IMR-90 (cell line): Measurements from ENCODE around the gene TRIM77. TPM values are rescaled to one million over a fixed set of nuclear protein-coding genes. Genes with fewer than 3 reads are reported as not detected.
A peak's percentile ranks its signal among the peaks of the same experiment; 100 is the strongest.
"Not testable (repeated sequence)": the region's sequence is repeated elsewhere in the genome, so short reads cannot be mapped to it uniquely, and the experiment has no call there.

Experiments
- ATAC-seq: fragments of 200-7000 bp; cut with Tn5 transposase; 2 replicates; pipeline ENCODE4 v1.9.1; 2020; ENCODE audit warnings: low read depth, mild to moderate bottlenecking, moderate library complexity
- BruUV-seq: library from RNA; stranded (reverse); fragments of 400-500 nt; replicated peaks from 2 replicates; lab custom pipeline; 2021; lab: Mats Ljungman, UMichigan
- CTCF ChIA-PET: fragments of 300-600 bp; formaldehyde crosslinking; extraction: SDS; loops from one replicate; lab custom pipeline; 2021; ENCODE audit warnings: antibody characterized with exemption; lab: Yijun Ruan, JAX
- POLR2A ChIA-PET: fragments of 300-600 bp; sonication (Branson Sonifier 250); formaldehyde crosslinking; loops from one replicate; lab custom pipeline; 2022; ENCODE audit warnings: antibody characterized with exemption; ENCODE audit not compliant: unreplicated experiment; lab: Charles Lee
- DNase-seq: peaks from one replicate; pipeline ENCODE4 v3.0.0; 2013
- H2AFZ ChIP-seq: replicated peaks from 2 replicates; pipeline ENCODE3; 2013; ENCODE audit warnings: low read length, mild to moderate bottlenecking; ENCODE audit not compliant: poor library complexity
- H2AK5ac ChIP-seq: 2 replicates; pipeline ENCODE4 v1.6.1; 2013; ENCODE audit warnings: low read depth, low read length, inconsistent platforms
- H2AK9ac ChIP-seq: replicated peaks from 2 replicates; pipeline ENCODE3; 2013; ENCODE audit warnings: mild to moderate bottlenecking, low read depth, low read length, moderate library complexity; ENCODE audit not compliant: poor library complexity
- H2BK120ac ChIP-seq: 2 replicates; pipeline ENCODE4 v1.6.1; 2013; ENCODE audit warnings: low read depth, low read length, inconsistent platforms
- H2BK15ac ChIP-seq: 3 replicates; pipeline ENCODE4 v1.6.1; 2013; ENCODE audit warnings: low read depth, low read length, inconsistent platforms
- H2BK20ac ChIP-seq: 2 replicates; pipeline ENCODE4 v1.6.1; 2013; ENCODE audit warnings: low read depth, mild to moderate bottlenecking, inconsistent platforms, low read length, moderate library complexity
- H2BK5ac ChIP-seq: 2 replicates; pipeline ENCODE4 v1.6.1; 2013; ENCODE audit warnings: mild to moderate bottlenecking, low read depth, low read length, inconsistent platforms; ENCODE audit not compliant: poor library complexity, severe bottlenecking
- H3K14ac ChIP-seq: replicated peaks from 2 replicates; pipeline ENCODE4 v1.6.1; 2013; ENCODE audit warnings: low read depth, low read length, inconsistent platforms
- H3K18ac ChIP-seq: 2 replicates; pipeline ENCODE4 v1.6.1; 2013; ENCODE audit warnings: low read depth, low read length, control low read depth
- H3K23ac ChIP-seq: 2 replicates; pipeline ENCODE4 v1.6.1; 2013; ENCODE audit warnings: low read depth, low read length, inconsistent platforms
- H3K27ac ChIP-seq: 2 replicates; pipeline ENCODE4 v1.5.1; 2013; ENCODE audit warnings: mild to moderate bottlenecking, control low read depth, low read length; ENCODE audit not compliant: insufficient read depth
- H3K27me3 ChIP-seq: 2 replicates; pipeline ENCODE4 v1.6.1; 2013; ENCODE audit warnings: low read length; ENCODE audit not compliant: control insufficient read depth, insufficient read depth
- H3K36me3 ChIP-seq: 2 replicates; pipeline ENCODE4 v1.6.1; 2013; ENCODE audit warnings: low read length, mixed read lengths; ENCODE audit not compliant: control insufficient read depth, insufficient read depth
- H3K4ac ChIP-seq: 2 replicates; pipeline ENCODE4 v1.6.1; 2013; ENCODE audit warnings: low read depth, low read length, inconsistent platforms
- H3K4me1 ChIP-seq: 2 replicates; pipeline ENCODE4 v1.6.1; 2013; ENCODE audit warnings: low read length, mixed read lengths; ENCODE audit not compliant: control insufficient read depth, insufficient read depth
- H3K4me2 ChIP-seq: 2 replicates; pipeline ENCODE4 v1.6.1; 2013; ENCODE audit warnings: low read depth, mild to moderate bottlenecking, control low read depth, low read length, moderate library complexity
- H3K4me3 ChIP-seq: 2 replicates; pipeline ENCODE4 v1.5.1; 2013; ENCODE audit warnings: low read depth, mild to moderate bottlenecking, control low read depth, low read length, moderate library complexity; ENCODE audit not compliant: insufficient read depth
- H3K56ac ChIP-seq: 2 replicates; pipeline ENCODE4 v1.6.1; 2013; ENCODE audit warnings: low read length, inconsistent platforms; ENCODE audit not compliant: insufficient read depth; ENCODE audit errors: extremely low read depth
- H3K79me1 ChIP-seq, 2 experiments: 2 replicates each; pipeline ENCODE4 v1.6.1; 2013; ENCODE audit warnings: low read length in 2 of 2, inconsistent platforms in 1 of 2, low read depth in 1 of 2
- H3K9ac ChIP-seq: 2 replicates; pipeline ENCODE4 v1.6.1; 2013; ENCODE audit warnings: low read depth, low read length, control low read depth
- H3K9me1 ChIP-seq: 2 replicates; pipeline ENCODE4 v1.6.1; 2013; ENCODE audit warnings: low read length, inconsistent platforms; ENCODE audit not compliant: insufficient read depth
- H3K9me3 ChIP-seq: 2 replicates; pipeline ENCODE4 v1.6.1; 2013; ENCODE audit warnings: low read length; ENCODE audit not compliant: control insufficient read depth, insufficient read depth
- H4K20me1 ChIP-seq: 2 replicates; pipeline ENCODE4 v1.6.1; 2013; ENCODE audit warnings: low read length, inconsistent platforms; ENCODE audit not compliant: insufficient read depth
- H4K5ac ChIP-seq: 2 replicates; pipeline ENCODE4 v1.6.1; 2013; ENCODE audit warnings: mild to moderate bottlenecking, low read depth, low read length, control low read depth
- H4K8ac ChIP-seq, 2 experiments: 2 replicates each; pipeline ENCODE4 v1.6.1; 2013; ENCODE audit warnings: low read depth in 2 of 2, low read length in 2 of 2, control low read depth in 1 of 2, inconsistent platforms in 1 of 2
- H4K91ac ChIP-seq: 2 replicates; pipeline ENCODE4 v1.6.1; 2013; ENCODE audit warnings: low read depth, low read length, inconsistent platforms; ENCODE audit not compliant: insufficient read depth
- CTCF ChIP-seq: conservative IDR thresholded peaks from 2 replicates; pipeline ENCODE4 v1.5.1; 2012; ENCODE audit warnings: mild to moderate bottlenecking, low read depth, low read length, improper control_type of control experiment
- RAD21 ChIP-seq: IDR thresholded peaks from 2 replicates; pipeline ENCODE4 v1.6.1; 2012; ENCODE audit warnings: low read length, improper control_type of control experiment
- WGBS, 2 experiments: methylation state at CpG; one replicate each; pipeline versions ENCODE4 v1.1.5 to v1.1.7; 2013; ENCODE audit warnings: missing lambda C conversion rate in 2 of 2; ENCODE audit not compliant: insufficient read length in 1 of 2; ENCODE audit errors: extremely low coverage in 2 of 2; 5-methylcytosine and 5-hydroxymethylcytosine counted together
- dilution Hi-C: fragments of 300-500 bp; cut with HindIII; formaldehyde crosslinking; loops from one replicate; pipeline ENCODE4 v1.14.3; 2018; ENCODE audit warnings: low sequenced_read_pairs; ENCODE audit not compliant: unreplicated experiment
- in situ Hi-C: fragments of 300-500 bp; cut with MboI; formaldehyde crosslinking; loops from 3 replicates; pipeline ENCODE4 v1.14.3; 2019; ENCODE audit warnings: low sequenced_read_pairs, inconsistent platforms, mixed read lengths
- intact Hi-C: fragments of 100-400 bp; cut with micrococcal nuclease; formaldehyde crosslinking; loops from 2 replicates; pipeline ENCODE4 v1.10.0; 2022
- polyA plus RNA-seq, 3 experiments: library from polyadenylated mRNA; depleted of rRNA; stranded (reverse); fragments of >200 nt; gene quantifications; 2 replicates each; pipeline ENCODE4 v1.2.3, GENCODE V29; 2012; ENCODE audit warnings: low replicate concordance in 1 of 3
- total RNA-seq: library from RNA; depleted of rRNA; stranded (reverse); fragments of >200 nt; gene quantifications from 2 replicates; pipeline ENCODE4 v1.2.3, GENCODE V29; 2012

The TRIM77 gene
- total and polyA plus RNA-seq, 2 of the 4 experiments (the other 2 are of a cell fraction), result not detected

- dilution Hi-C loops, H2AFZ ChIP-seq, POLR2A ChIA-PET, H3K79me1 ChIP-seq, H4K91ac ChIP-seq, H2BK15ac ChIP-seq, H2AK9ac ChIP-seq, H4K8ac ChIP-seq, H3K4me1 ChIP-seq, BruUV-seq, H3K18ac ChIP-seq, H3K23ac ChIP-seq, H3K4ac ChIP-seq, H2AK5ac ChIP-seq, H2BK20ac ChIP-seq, CTCF ChIA-PET, H3K9me1 ChIP-seq, H3K4me3 ChIP-seq, intact Hi-C loops, H3K9ac ChIP-seq, H3K9me3 ChIP-seq, ATAC-seq, in situ Hi-C loops, H2BK120ac ChIP-seq, H3K27me3 ChIP-seq, H4K5ac ChIP-seq, H4K20me1 ChIP-seq, H3K14ac ChIP-seq, H3K36me3 ChIP-seq, H2BK5ac ChIP-seq, H3K4me2 ChIP-seq, H3K56ac ChIP-seq, H3K27ac ChIP-seq: not testable (repeated sequence)
- DNase-seq, result peak; percentile 2
- WGBS, 2 experiments, result no CpG with 5 or more reads among the region's 2 CpGs
- TF ChIP-seq RAD21, result peak; percentile 37; the same call in 1 of the 2 replicates
- peak; percentile 30; the same call in 1 of the 2 replicates for TF ChIP-seq CTCF
Observed at GRCh38 chr11:89675383-89675782, 34.7 kb upstream of the TRIM77 start.
